HEK293T (cell line): Measurements from ENCODE around the gene YY1.
A peak's percentile ranks its signal among the peaks of the same experiment; 100 is the strongest.

Source experiments
- BHLHE40 ChIP-seq: fragments of 450-650 bp; IDR thresholded peaks from 2 replicates; pipeline ENCODE4 v1.6.1; 2016; ENCODE audit warnings: mild to moderate bottlenecking, moderate library complexity, borderline replicate concordance
- CTBP1 ChIP-seq: fragments of 450-650 bp; IDR thresholded peaks from 2 replicates; pipeline ENCODE4 v1.6.1; 2016; ENCODE audit warnings: borderline replicate concordance
- FOXA1 ChIP-seq: fragments of 450-650 bp; IDR thresholded peaks from 2 replicates; pipeline ENCODE4 v1.6.1; 2016; ENCODE audit warnings: mild to moderate bottlenecking
- FOXK2 ChIP-seq: fragments of 450-650 bp; IDR thresholded peaks from 2 replicates; pipeline ENCODE4 v1.6.1; 2016; ENCODE audit warnings: mild to moderate bottlenecking
- FOXM1 ChIP-seq: fragments of 450-650 bp; IDR thresholded peaks from 2 replicates; pipeline ENCODE4 v1.6.1; 2017; ENCODE audit warnings: mild to moderate bottlenecking, borderline replicate concordance
- HDGF ChIP-seq: fragments of 450-650 bp; IDR thresholded peaks from 2 replicates; pipeline ENCODE4 v1.6.1; 2017; ENCODE audit warnings: antibody characterized with exemption, borderline replicate concordance
- L3MBTL2 ChIP-seq: fragments of 450-650 bp; conservative IDR thresholded peaks from 2 replicates; pipeline ENCODE4 v1.6.1; 2016; ENCODE audit warnings: mild to moderate bottlenecking
- LEF1 ChIP-seq: fragments of 450-650 bp; IDR thresholded peaks from 2 replicates; pipeline ENCODE4 v1.6.1; 2017; ENCODE audit warnings: mild to moderate bottlenecking, borderline replicate concordance
- NFRKB ChIP-seq: fragments of 450-650 bp; IDR thresholded peaks from 2 replicates; pipeline ENCODE4 v1.6.1; 2016; ENCODE audit warnings: mild to moderate bottlenecking, moderate library complexity
- SP1 ChIP-seq: fragments of 450-650 bp; IDR thresholded peaks from 2 replicates; pipeline ENCODE4 v1.6.1; 2017
- SUZ12 ChIP-seq: fragments of 450-650 bp; IDR thresholded peaks from 2 replicates; pipeline ENCODE4 v1.6.1; 2016; ENCODE audit warnings: mild to moderate bottlenecking
- TARDBP ChIP-seq: fragments of 450-650 bp; IDR thresholded peaks from 2 replicates; pipeline ENCODE4 v1.6.1; 2016
- ZNF384 ChIP-seq: fragments of 450-650 bp; IDR thresholded peaks from 2 replicates; pipeline ENCODE4 v1.6.1; 2016
- TF ChIP-seq, protein P1 (sequence below): fragments of 450-650 bp; IDR thresholded peaks from 2 replicates; pipeline ENCODE4 v1.6.1; 2016

DNA sequence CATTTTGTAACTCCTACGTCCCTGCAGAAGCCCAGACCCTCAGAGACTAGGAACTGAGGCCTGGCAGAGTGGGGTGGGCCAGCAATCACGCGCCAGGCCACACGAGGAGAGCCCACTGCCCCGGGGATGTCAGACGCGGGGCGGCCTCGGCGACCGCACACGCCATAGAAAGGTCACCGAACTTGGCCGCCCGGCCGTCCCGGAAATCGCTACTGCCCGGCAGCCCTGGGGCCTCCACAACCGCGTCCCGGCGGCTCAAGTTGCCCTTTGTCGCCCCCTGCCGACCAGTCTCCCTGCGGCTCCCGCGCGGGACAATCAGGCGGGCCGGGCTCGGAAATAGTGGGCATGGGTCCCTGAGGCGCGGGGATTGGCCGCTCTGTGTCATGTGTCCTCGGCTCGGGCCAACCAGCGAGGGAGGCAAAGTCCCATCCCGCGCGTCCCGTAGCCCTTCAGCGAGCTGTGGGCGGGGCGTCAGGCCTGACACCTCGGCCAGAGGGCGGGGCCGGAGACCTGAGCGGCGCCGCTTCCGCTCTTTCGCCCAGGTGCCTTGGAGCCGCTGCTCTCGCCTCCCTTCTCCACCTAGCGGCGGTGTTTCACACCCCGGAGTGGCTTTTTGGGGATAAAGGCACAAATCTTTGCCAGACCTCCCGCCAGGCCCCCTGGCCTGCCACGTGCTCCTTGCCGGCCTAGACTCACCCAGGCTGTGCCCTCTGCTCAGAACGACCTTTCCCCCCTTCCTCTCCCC lies 46.1 kb upstream of the YY1 start:
- TF ChIP-seq FOXM1 (no peak), CTBP1 (no peak), L3MBTL2 (peak; percentile 81), BHLHE40 (no peak), FOXA1 (no peak), SUZ12 (no peak), TARDBP (no peak), ZNF384 (no peak), SP1 (no peak), HDGF (peak; percentile 62; the same call in 1 of the 2 replicates), LEF1 (no peak), NFRKB (no peak), FOXK2 (no peak)
- TF ChIP-seq, protein P1, sequence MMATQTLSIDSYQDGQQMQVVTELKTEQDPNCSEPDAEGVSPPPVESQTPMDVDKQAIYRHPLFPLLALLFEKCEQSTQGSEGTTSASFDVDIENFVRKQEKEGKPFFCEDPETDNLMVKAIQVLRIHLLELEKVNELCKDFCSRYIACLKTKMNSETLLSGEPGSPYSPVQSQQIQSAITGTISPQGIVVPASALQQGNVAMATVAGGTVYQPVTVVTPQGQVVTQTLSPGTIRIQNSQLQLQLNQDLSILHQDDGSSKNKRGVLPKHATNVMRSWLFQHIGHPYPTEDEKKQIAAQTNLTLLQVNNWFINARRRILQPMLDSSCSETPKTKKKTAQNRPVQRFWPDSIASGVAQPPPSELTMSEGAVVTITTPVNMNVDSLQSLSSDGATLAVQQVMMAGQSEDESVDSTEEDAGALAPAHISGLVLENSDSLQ, result peak; percentile 54; the same call in 1 of the 2 replicates
